Liver (tissue), 9 donors: Measurements from ENCODE around the gene XRRA1. TPM values are rescaled to one million over a fixed set of nuclear protein-coding genes. Genes with fewer than 3 reads are reported as not detected.
"Not testable (repeated sequence)": the region's sequence is repeated elsewhere in the genome, so short reads cannot be mapped to it uniquely, and the experiment has no call there.

Source experiments
- DNase-seq: peaks from one replicate; pipeline ENCODE4 v3.0.0-alpha.2; 2017; ENCODE audit warnings: low spot score
- H3K27ac ChIP-seq, 2 donors: one replicate each; pipeline ENCODE4 v1.7.0; 2013; ENCODE audit warnings: inconsistent platforms in 2 of 2, low read length in 2 of 2, control low read depth in 1 of 2, low read depth in 1 of 2, mild to moderate bottlenecking in 1 of 2
- H3K27me3 ChIP-seq, 4 donors: one replicate each; pipeline versions ENCODE4 v1.6.1 to v1.7.0; 2013; ENCODE audit warnings: low read length in 3 of 4, inconsistent platforms in 1 of 4, mild to moderate bottlenecking in 1 of 4, moderate library complexity in 1 of 4; ENCODE audit not compliant: control insufficient read depth in 4 of 4, insufficient read depth in 4 of 4
- H3K36me3 ChIP-seq, 4 donors: one replicate each; pipeline versions ENCODE4 v1.6.1 to v1.7.0; 2013; ENCODE audit warnings: low read length in 3 of 4, mild to moderate bottlenecking in 3 of 4, low read depth in 1 of 4, moderate library complexity in 1 of 4; ENCODE audit not compliant: control insufficient read depth in 4 of 4, insufficient read depth in 3 of 4
- H3K4me1 ChIP-seq, 4 donors: one replicate each; pipeline versions ENCODE4 v1.6.1 to v1.7.0; 2013; ENCODE audit warnings: low read length in 3 of 4, mild to moderate bottlenecking in 3 of 4, moderate library complexity in 1 of 4; ENCODE audit not compliant: control insufficient read depth in 4 of 4, insufficient read depth in 4 of 4
- H3K4me3 ChIP-seq, 3 donors: one replicate each; pipeline versions ENCODE4 v1.6.1 to v1.7.0; 2013; ENCODE audit warnings: low read length in 3 of 3, control low read depth in 1 of 3, low read depth in 1 of 3, mild to moderate bottlenecking in 1 of 3
- H3K9ac ChIP-seq, 2 donors: one replicate each; pipeline ENCODE4 v1.7.0; 2013; ENCODE audit warnings: low read length in 2 of 2, mild to moderate bottlenecking in 2 of 2, moderate library complexity in 2 of 2, control low read depth in 1 of 2, low read depth in 1 of 2
- H3K9me3 ChIP-seq, 4 donors: one replicate each; pipeline versions ENCODE4 v1.6.1 to v1.7.0; 2013; ENCODE audit warnings: low read length in 3 of 4; ENCODE audit not compliant: control insufficient read depth in 4 of 4
- ATF3 ChIP-seq: IDR thresholded peaks from 2 replicates; pipeline ENCODE4 v1.6.1; 2016; ENCODE audit warnings: antibody characterized with exemption
- CTCF ChIP-seq: fragments of 150-350 bp; IDR thresholded peaks from 2 replicates; pipeline ENCODE4 v1.5.1; 2017; ENCODE audit warnings: improper control_type of control experiment, low read depth, low read length; ENCODE audit not compliant: missing input control
- EGR1 ChIP-seq, 2 donors: IDR thresholded peaks; 2 replicates each; pipeline ENCODE4 v1.6.1; 2016 to 2018; ENCODE audit warnings: antibody characterized with exemption in 2 of 2, low read depth in 2 of 2
- FOXA1 ChIP-seq: IDR thresholded peaks from 2 replicates; pipeline ENCODE4 v1.6.1; 2016; ENCODE audit warnings: antibody characterized with exemption
- FOXA2 ChIP-seq: IDR thresholded peaks from 2 replicates; pipeline ENCODE4 v1.6.1; 2016; ENCODE audit warnings: antibody characterized with exemption
- GABPA ChIP-seq, 2 donors: IDR thresholded peaks in 1 of 2; conservative IDR thresholded peaks in 1 of 2; 2 replicates each; pipeline ENCODE4 v1.6.1; 2016; ENCODE audit warnings: antibody characterized with exemption in 2 of 2, mild to moderate bottlenecking in 1 of 2, moderate library complexity in 1 of 2
- HNF4A ChIP-seq, 2 donors: conservative IDR thresholded peaks; 2 replicates each; pipeline ENCODE4 v1.6.1; 2016; ENCODE audit warnings: antibody characterized with exemption in 2 of 2, mild to moderate bottlenecking in 2 of 2
- HNF4G ChIP-seq: IDR thresholded peaks from 2 replicates; pipeline ENCODE4 v1.6.1; 2016; ENCODE audit warnings: antibody characterized with exemption
- JUND ChIP-seq, 2 donors: IDR thresholded peaks; 2 replicates each; pipeline ENCODE4 v1.6.1; 2016; ENCODE audit warnings: antibody characterized with exemption in 2 of 2
- MAX ChIP-seq: IDR thresholded peaks from 2 replicates; pipeline ENCODE4 v1.6.1; 2016; ENCODE audit warnings: antibody characterized with exemption
- NR2F2 ChIP-seq: IDR thresholded peaks from 2 replicates; pipeline ENCODE4 v1.6.1; 2016; ENCODE audit warnings: antibody characterized with exemption
- RAD21 ChIP-seq, 2 donors: IDR thresholded peaks; 2 replicates each; pipeline ENCODE4 v1.6.1; 2016; ENCODE audit warnings: antibody characterized with exemption in 2 of 2, mild to moderate bottlenecking in 2 of 2
- REST ChIP-seq: IDR thresholded peaks from 2 replicates; pipeline ENCODE4 v1.6.1; 2016; ENCODE audit warnings: antibody characterized with exemption, mild to moderate bottlenecking
- RXRA ChIP-seq, 2 donors: IDR thresholded peaks; 2 replicates each; pipeline ENCODE4 v1.6.1; 2017 to 2018; ENCODE audit warnings: antibody characterized with exemption in 2 of 2, mild to moderate bottlenecking in 1 of 2
- SP1 ChIP-seq: IDR thresholded peaks from 2 replicates; pipeline ENCODE4 v1.6.1; 2018; ENCODE audit warnings: antibody characterized with exemption, mild to moderate bottlenecking
- TAF1 ChIP-seq: conservative IDR thresholded peaks from 2 replicates; pipeline ENCODE4 v1.6.1; 2016; ENCODE audit warnings: antibody characterized with exemption, mild to moderate bottlenecking
- YY1 ChIP-seq: IDR thresholded peaks from 2 replicates; pipeline ENCODE4 v1.6.1; 2016; ENCODE audit warnings: antibody characterized with exemption, mild to moderate bottlenecking
- ZBTB33 ChIP-seq: IDR thresholded peaks from 2 replicates; pipeline ENCODE4 v1.6.1; 2016; ENCODE audit warnings: antibody characterized with exemption
- WGBS: extraction: QIAGEN DNeasy Blood & Tissue Kit; methylation state at CpG from one replicate; pipeline ENCODE4 v1.1.7; 2013; 5-methylcytosine and 5-hydroxymethylcytosine counted together
- polyA plus RNA-seq, 2 donors: library from polyadenylated mRNA; stranded (reverse) in 1 of 2; unstranded in 1 of 2; fragments of 200-250 nt in 1 of 2; fragments of >200 nt in 1 of 2; fragmentation: Nextera tagmentation in 1 of 2; extraction: Ambion mirVana in 1 of 2; gene quantifications; one replicate each; pipeline versions ENCODE4 v1.2.1 to v1.2.3, GENCODE V29; 2013 to 2015
- total RNA-seq, 2 donors: library from RNA; depleted of rRNA; stranded (reverse); fragments of >200 nt; gene quantifications; one replicate each; pipeline ENCODE4 v1.2.3, GENCODE V29; 2014
- donor health status: healthy.
- donor health status: healthy.
- donor health status: healthy.
- donor health status: healthy.
- donor health status: healthy.

Gene XRRA1
- total and polyA plus RNA-seq, 4 donors = 3.8 to 11.6 (median 5.6) TPM

GRCh38 chr11:74838188-74838587, 110.7 kb downstream of the XRRA1 start:
- Histone ChIP-seq H3K4me3 (no peak overlapping the region), H3K4me1 (peaks cover 0 to 8% (median 1%) of the 10 kb centered on the region in 4 donors), H3K27ac (no peak overlapping the region), H3K27me3 (no peaks in the 10 kb centered on the region), H3K36me3 (peaks cover 5 to 45% (median 32%) of the 10 kb centered on the region in 4 donors), H3K9me3 (no peaks in the 10 kb centered on the region), H3K9ac (no peak overlapping the region)
- no peak for DNase-seq
- TF ChIP-seq YY1 (no peak), HNF4A (conservative IDR thresholded peaks at IDR 0.05) (no peak), JUND (IDR thresholded peaks at IDR 0.05) (no peak), RXRA (IDR thresholded peaks at IDR 0.05) (no peak)
- WGBS = 98% methylated on average over 1 of the region's 1 CpG

GRCh38 chr11:74837191-74837590, 111.7 kb downstream of the XRRA1 start:
- WGBS = 95% methylated on average over 1 of the region's 1 CpG
- H3K9ac ChIP-seq = no peak overlapping the region
- H3K4me3 ChIP-seq = no peak overlapping the region
- no peak overlapping the region for H3K27ac ChIP-seq
- peaks cover 0 to 8% (median 1%) of the 10 kb centered on the region in 4 donors for H3K4me1 ChIP-seq
- H3K36me3 ChIP-seq = peaks cover 2 to 39% (median 30%) of the 10 kb centered on the region in 4 donors
- no peaks in the 10 kb centered on the region for H3K27me3 ChIP-seq
- no peaks in the 10 kb centered on the region for H3K9me3 ChIP-seq
- DNase-seq = no peak
- no peak for TF ChIP-seq TAF1

- WGBS = 94% methylated on average over 4 of the region's 4 CpGs
- peaks cover 0 to 21% (median 10%) of the 10 kb centered on the region in 4 donors for H3K36me3 ChIP-seq
- TF ChIP-seq ATF3 (no peak), RXRA (IDR thresholded peaks at IDR 0.05) (no peak), HNF4G (no peak), REST (no peak), HNF4A (conservative IDR thresholded peaks at IDR 0.05) (no peak), RAD21 (IDR thresholded peaks at IDR 0.05) (no peak), NR2F2 (no peak), FOXA2 (no peak), FOXA1 (no peak), MAX (no peak), ZBTB33 (no peak), YY1 (no peak), JUND (IDR thresholded peaks at IDR 0.05) (no peak), GABPA (IDR thresholded peaks at IDR 0.05 in 1 of 2, conservative IDR thresholded peaks at IDR 0.05 in 1 of 2) (no peak), TAF1 (no peak), SP1 (no peak), CTCF (no peak), EGR1 (IDR thresholded peaks at IDR 0.05; ENCODE audit: low read depth in 2 of 2) (no peak)
- DNase-seq = no peak
- peaks cover 0 to 1% (median 0%) of the 10 kb centered on the region in 4 donors for H3K4me1 ChIP-seq
- H3K27ac ChIP-seq = no peak overlapping the region
- H3K4me3 ChIP-seq = no peak overlapping the region
- no peaks in the 10 kb centered on the region for H3K27me3 ChIP-seq
- no peak overlapping the region for H3K9ac ChIP-seq
- H3K9me3 ChIP-seq = peaks cover 0 to 11% (median 3%) of the 10 kb centered on the region in 4 donors
Measured at GRCh38 chr11:74826901-74827300, 122.0 kb downstream of the XRRA1 start.

GRCh38 chr11:74825596-74825995, 123.3 kb downstream of the XRRA1 start:
- H3K9me3 ChIP-seq = peaks cover 0 to 11% (median 3%) of the 10 kb centered on the region in 4 donors
- H3K36me3 ChIP-seq = peaks cover 0 to 24% (median 11%) of the 10 kb centered on the region in 4 donors
- H3K4me1 ChIP-seq, H3K27me3 ChIP-seq, H3K27ac ChIP-seq, H3K9ac ChIP-seq, DNase-seq, H3K4me3 ChIP-seq: not testable (repeated sequence)
- WGBS = 94% methylated on average over 2 of the region's 2 CpGs
